HG03469 (cell line): ENCODE results near the gene EFNB2.

Source experiments
- ATAC-seq: cut with Tn5 transposase; IDR thresholded peaks from one replicate; pipeline ENCODE4 v1.9.1; 2021; ENCODE audit warnings: mild to moderate bottlenecking, moderate library complexity, moderate number of reproducible peaks; ENCODE audit not compliant: unreplicated experiment

Gene EFNB2

DNA sequence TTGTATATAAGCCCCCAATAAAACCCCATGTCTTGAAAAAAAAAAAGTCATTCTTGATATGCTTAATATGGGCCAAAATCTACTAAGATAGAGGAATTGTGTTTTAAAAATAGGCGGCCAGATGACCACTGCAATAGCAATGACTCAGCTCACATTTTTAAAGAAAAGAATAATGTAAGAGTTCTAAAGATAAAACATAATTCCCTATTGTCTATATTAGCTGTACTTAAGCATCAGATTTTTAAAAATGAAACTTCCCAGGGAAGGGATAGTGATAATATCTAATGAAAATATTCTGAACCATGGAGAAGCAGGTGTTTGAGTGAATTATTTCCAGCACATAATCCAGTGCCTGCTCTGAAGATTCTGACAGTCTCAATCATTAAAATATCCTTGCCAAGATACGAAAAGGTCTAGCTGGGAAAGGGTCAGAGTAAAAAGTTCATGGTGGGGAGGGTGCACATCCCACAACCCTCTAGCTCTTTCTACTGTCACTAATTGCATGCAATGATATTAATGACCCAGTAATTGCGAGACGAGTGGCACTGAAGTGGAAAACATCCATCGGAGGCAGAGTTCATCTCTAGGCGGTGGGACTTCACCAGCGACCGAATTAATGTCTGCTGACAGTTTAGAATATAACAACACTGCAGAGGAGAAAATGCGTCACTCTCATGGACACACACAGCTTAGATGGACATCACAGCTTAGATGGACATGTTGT lies 31.6 kb downstream of the EFNB2 start:
- ATAC-seq: no peak

DNA sequence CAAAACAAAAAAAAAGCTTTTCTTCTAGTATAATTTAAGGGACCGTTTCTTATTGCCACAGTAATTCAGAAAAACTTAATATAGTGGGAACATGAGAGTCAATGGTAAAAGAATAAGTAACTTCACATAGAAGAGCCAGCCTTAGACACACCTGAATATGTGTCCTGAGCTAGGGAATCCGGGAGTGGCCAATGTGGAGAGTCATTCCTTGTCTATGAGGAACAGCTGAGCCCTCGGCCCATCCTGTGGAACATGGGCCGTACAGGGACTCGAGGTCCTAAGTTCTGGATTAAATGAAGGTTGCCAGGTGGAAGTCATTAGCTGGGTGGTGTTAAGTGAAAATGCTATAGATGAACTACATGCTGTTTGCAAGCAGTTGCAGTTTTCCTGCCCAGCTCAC lies 32.2 kb downstream of the EFNB2 start:
- ATAC-seq: no peak

DNA sequence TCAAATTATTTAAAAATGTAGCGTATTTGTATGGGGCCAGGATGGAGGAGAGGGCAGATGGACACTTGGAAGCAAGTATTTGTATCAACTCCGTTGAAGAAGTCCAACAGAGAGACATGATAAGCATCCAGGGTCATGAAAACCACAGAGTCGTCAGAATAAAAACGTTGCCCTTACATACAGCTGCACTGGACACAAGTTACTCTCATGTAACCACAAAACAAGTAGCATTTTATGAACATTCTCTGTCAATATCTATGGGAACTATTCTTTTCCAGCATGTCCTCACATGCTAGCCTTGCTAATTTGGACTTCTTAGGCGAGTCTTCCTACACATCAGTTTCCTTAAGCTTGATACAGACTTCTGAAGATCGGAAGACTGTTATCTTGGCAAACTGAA lies 35.0 kb downstream of the EFNB2 start:
- ATAC-seq: no peak

DNA sequence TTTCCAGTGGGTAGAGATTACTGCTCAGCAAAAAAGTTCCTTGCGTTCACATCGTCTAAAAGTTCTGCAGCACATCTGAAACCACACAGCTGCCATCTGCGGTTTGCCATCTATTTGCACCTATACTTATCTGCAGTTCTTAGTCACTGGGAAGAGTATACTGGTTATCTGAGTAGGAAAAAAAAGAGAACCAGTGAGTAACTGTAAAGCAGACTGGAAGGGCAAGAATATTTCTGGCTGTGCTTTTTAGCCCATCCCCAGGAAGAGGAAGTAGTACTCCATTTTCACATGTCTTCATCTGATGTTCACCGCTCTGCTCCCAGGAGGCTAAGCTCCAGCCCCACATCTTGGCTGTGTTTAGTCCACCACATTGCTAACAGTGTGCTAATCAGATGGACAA lies 35.6 kb downstream of the EFNB2 start:
- peak; percentile 65 for ATAC-seq

DNA sequence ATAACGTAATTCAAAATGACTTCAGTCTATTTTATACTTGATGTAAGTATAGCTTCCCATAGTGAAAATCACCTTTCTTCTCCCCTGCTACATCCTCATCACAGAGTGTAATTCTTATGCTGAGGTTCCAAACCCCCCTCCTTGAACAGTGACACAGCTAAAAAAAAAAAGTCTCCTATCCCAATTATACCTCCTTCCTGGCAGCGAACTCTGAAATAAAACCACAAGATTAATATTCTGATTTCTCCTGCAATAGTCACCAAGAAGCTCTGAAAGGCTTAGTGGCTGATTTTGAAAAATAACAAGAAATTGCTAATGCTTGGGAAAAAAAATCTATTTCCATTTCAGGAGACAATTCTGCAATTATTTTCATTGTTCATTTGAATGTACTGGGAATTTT lies 36.3 kb downstream of the EFNB2 start:
- no peak for ATAC-seq

DNA sequence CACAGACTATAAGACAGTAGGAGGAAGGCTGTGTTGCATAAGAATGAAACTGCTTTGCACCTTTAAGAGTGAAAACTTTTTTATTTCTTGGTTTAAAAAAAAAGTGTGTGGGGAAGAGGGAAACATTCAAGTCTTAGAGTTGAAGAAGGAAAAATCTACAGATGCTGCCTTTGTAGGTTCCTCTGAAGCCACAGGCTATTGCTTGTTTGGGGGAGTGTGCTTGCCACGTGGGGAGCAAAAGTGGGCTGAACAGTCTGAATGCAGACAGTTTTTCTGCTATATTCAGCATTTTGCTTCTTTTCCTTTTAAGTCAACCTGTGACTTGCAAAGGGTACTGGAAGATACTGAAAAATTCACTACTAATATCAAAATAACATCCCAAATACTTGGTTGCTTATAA lies 36.9 kb downstream of the EFNB2 start:
- ATAC-seq: no peak

DNA sequence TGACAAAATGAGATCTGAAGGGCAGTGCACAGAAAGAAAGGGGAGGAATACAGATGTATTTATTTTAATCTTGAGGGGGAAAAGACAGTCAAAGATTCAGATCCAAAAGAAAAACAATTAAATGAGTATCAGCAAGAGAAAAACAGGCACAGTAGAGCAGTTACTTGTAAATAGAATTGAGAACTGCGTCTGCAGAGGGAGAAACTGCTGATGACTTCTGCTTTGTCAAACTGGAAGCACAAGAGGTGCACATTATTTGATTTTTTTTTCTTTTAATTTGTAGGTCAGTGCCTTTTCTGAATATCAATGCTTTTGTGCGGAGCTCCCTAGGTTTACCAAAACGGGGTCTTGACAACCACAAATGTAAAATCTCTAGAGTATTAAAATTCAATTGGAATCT lies 37.3 kb downstream of the EFNB2 start:
- no peak for ATAC-seq

DNA sequence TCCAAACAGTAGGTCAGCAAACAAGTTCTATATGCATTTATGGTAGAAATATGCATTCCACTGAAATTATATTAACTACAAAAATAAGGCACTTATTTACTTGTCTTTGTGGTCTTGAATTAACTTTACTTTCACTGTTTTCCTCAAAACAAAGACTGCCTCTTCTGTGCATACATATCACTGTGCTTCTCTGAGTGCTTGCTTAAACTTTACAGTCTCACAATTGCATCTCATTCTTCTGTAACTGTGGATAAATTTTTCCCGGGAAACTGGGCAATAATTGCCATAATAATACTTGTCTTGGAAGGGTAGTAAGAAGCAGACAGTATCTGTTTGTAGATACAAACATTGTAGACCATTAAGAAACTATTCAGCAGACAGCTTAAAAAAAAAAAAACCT lies 38.4 kb downstream of the EFNB2 start:
- ATAC-seq: no peak

DNA sequence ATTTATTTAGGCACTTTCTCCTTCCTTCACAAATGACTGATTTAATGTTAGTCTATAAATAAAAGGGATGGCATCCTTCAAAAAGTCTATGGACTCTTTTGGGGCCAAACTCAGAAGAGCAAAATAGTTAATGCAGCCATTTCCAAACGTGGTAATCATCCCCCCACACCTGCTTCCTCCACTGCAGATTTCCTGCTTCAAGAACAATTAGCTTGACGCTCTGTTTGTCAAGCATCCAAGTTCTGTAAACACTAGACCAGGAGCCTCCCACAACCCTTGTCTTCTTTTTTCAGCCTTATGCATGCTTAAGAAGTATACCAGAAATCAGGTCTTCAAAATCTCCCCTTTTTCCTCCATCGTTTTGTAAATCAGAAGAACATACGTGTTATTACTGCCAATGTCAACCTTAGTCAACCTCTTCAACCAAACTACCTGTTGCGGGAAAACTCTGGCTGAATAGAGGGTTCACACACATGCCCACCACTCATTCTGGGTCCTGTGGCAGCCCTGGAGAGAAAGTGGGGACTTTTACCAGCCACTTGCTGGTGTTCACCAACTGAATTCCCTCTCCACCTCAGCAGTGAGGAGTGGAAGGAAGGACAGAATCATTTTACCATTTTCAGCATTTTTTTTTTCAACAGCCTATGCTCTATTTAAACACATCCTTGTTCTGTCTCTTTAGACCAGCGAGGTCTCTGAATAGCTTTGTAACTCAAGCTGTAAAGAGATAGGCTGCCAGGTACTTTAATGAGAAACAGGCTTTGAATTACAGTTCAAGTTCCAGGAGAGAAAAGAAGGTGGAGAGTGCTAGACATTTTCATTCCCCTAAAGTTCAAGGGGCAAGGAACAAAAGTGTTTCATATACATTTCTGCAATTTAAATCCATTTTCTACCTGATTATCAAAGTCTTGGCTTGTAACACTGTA lies 39.1 kb downstream of the EFNB2 start:
- no peak for ATAC-seq

DNA sequence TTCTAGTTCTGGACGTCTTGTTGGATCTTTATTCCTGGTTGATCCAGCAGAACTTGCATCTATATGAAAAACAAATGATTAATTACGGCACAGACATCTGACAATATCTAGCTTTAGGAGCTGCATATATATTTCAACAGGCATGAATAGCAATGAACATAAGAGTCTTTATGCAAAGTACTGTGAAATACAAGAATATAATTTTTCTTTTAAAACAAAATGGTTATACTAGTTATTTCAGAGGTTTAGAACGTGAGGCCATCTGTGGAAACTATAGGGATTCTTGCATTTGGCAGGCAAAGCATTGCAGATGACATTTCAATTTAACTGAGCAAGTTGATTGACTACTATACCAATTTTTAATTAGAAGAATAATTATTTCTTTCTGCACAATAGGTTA lies 40.5 kb downstream of the EFNB2 start:
- no peak for ATAC-seq

DNA sequence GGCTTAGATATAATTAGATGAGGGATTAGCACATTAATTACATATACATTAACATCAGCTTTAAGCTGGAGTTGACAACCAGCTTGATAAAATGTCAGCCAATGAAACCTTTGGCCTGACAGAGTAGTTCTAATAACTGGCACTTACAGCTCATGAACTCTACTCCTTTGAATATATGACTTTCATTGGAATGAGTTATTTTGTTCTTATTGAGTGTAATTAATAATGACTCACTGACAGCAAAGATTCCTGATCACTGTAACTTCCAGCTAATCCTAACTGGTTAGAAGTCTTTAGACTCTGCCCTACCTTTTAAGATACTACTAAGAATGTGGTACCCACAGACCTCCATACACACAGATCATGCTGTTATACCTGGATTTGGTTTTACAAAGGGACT lies 41.0 kb downstream of the EFNB2 start:
- ATAC-seq: no peak

DNA sequence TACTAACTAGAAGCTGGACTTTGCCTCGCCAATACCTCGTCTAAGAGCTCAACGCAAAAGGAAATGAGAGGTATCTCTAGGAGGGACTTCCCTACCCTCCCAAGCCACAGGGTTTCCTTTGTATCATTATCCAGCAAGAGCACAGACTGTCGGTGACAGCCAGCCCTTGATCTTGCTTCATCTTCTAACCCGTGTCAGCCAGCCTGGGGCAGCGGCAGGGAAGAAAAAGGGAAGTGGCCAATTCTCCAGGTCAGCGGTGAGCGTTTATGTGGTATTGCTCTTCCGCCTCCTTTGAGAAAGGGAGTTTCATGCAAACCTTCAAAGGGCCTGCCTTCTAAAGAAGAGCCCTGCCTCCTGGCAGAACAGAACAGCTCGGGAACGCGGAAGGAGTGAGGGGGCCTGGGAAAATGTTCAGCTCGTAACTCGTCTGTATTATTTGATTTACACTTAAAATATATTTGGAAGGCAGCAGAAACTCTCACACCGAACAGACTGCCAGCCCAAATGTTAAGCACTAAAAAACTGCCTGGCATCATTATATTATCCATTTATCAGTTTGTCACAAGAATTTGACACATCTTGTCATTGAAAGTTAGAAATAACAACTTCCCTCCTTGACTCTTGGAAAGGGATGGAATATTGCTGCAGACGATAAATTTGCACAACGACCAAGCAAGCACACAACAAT lies 41.8 kb downstream of the EFNB2 start:
- ATAC-seq: peak; percentile 78

DNA sequence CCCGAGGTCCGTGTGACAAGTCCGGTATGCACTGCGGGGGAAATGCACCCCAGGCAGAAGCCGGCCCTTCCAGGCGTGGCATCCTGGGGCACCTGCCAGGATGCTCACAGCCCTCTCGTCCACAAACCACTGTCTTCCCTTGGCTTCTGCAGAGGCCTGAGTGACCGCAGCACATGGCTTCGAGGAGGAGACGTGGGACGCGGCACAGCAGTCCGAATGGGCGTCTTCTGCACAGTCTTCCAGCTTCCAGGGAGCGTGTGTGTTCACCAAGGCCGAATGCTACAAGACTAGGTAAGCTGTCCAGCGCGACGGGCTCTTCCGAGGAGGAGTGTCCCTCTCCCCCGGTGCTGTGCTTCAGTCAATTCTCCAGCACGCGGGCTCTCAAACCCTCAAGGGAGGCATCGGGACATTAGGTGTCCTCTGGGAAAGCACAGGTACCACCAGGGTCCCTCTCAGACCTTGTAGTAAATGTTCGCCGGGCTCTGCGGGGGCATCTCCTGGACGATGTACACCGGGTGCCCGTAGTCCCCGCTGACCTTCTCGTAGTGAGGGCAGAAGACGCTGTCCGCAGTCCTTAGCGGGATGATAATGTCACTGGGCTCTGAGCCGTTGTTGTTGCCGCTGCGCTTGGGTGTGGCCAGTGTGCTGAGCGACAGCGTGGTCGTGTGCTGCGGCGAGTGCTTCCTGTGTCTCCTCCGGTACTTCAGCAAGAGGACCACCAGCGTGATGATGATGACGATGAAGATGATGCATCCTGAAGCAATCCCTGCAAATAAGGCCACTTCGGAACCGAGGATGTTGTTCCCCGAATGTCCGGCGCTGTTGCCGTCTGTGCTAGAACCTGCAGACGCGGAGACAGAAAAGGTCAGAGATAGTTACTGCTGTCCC lies 42.6 kb downstream of the EFNB2 start:
- no peak for ATAC-seq

DNA sequence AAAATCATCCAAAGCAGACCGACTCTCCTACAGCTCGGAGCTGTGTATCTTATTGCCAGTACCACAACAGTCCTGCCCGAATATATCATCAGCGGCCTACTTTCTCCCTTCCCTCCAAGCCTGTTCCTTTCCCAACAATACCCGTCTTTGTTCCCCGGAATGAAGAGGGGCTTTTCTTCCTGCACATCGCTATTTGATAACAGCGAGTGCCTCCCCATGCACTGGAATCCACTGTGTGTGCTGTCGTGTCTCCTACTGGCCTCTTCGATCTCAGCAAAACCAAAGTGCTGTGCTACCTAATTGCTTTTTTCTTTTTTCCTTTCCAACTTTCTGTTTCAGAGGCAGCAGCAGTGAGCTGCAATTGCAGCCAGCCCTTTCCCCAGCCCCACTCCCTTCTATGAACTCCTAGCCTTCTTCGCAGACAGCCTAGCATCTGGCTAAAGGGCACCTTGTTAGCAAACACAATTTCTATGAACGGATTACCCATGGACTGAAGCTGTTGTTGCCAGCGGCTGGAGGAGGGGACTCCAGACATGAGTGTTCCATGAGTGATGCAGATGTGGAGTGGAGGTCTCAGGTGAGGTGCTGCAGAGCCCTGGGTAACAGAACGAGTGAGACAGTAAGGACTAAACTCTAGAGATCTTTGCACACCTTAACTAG lies 43.4 kb downstream of the EFNB2 start:
- no peak for ATAC-seq

DNA sequence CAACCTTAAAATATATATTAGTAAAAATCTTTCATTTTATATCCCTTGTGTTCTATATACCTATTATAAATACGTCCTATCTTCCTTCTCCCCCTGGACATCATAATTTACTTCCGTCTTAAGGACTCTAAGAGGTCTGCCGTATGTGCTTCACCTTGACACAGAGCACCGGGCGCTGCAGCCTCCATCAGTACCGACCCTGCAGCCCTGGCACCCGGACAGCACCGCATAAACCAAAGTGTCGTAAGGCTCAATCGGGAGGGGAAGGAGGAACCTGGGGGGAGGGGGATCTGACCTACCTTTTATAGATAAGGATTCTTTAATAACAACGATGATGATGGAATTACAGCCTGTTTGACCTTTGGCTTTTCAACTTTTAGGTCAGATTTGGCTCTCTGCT lies 44.0 kb downstream of the EFNB2 start:
- no peak for ATAC-seq

DNA sequence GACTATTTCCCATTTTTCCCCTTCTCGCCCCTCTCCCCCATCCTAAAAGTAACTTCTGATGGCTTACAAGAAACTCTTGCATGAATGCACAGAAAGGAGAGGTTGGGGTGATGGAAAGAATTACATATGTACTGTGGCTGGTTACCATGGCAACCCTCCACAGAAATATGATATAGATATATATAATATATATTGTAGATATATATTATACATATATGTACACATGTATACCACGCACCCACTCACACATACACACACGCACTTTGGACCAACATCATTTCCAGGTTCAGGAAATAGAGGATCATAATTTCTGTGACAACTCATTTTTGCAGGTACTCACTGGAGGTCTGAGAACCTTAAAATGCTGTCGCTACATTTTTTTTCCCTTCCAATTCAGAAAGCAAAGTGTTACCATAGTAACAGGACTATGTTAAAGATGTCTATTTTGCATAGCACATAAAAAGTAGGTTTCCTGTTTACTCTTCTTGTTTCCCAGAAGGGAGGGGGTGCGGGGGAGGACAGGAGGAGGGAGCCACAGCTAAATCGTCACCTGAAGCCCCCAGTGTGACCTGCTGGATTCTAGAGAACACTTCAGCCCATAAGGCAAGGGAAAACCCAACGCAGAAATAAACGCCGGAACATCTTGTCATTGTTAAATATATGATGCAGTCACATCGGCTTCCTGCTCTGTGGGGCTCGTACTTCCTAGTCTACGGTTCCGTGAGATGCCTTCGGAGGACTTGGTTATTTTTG lies 44.7 kb downstream of the EFNB2 start:
- ATAC-seq: no peak

DNA sequence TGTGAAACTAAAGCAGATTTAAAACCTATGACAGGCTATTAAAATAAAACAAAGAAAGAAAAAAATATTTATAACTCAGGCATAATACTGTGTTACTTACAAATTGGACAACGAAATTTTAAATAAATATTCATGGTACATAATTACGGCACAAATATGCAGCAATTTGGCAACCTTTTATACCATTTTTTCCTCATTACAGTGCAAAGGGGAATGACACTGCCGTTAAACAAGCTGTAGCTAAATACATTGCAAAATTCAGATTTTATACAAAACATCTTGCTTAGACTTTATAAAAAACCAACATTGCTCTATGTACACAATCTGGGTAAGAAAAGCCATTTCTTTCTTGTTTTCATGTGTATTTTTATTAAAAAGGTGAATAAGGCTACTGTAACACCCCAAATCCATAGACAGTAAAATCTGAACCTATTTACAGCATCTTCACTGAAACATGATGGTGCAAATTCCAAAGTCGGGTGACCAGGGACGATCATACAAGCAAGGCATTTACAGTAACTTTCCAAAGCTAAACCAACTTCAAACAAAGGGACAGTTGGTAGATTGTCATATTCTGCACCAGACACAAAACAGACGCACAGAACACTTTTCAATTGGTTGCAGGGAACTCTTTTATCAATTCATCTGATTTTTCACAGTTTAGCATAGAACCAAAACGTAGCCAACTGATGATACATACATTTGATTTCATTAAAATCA lies 45.5 kb downstream of the EFNB2 start:
- no peak for ATAC-seq

DNA sequence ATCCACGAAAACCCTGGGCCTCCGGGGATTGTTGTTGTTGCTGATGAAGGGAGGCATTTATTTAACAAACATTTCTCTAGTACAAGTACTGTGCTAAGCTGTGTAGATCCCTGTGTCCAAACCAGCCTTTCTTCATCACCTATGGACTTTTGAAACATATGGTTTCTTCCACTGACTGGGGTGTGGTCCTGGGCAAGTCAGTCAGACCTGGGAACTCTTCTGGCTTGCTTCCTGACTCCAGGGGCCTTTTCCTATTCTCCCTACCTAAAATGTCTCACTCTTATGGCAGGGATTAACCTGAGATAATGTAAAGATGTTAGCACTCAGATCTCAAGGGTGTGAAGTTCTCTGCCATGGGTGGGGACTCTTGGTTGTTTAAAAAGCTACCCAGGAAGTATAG lies 46.8 kb downstream of the EFNB2 start:
- no peak for ATAC-seq

DNA sequence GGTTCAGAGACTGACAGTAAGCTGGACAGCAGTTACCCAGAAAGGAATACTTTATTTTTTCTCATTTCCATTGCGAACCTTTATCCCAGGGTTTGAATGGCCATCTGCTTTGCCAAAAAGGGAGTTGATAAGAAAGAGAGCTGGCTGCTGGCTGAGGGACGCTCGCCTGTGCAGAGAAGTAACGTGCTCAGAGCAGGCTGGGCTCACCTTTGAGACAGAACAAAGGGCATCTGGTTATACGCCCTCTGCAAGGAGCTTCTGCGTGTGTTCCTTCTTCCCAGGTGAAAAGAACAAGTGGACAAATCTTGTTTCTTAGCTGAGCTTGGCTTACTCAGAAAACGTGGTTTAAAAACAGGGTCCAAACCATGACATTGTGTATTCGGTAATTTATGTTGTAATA lies 47.4 kb downstream of the EFNB2 start:
- no peak for ATAC-seq
